ENCODE results near the gene ARHGEF4.
"Not testable (repeated sequence)": the region's sequence is repeated elsewhere in the genome, so short reads cannot be mapped to it uniquely, and the experiment has no call there.

ARHGEF4 gene

DNA sequence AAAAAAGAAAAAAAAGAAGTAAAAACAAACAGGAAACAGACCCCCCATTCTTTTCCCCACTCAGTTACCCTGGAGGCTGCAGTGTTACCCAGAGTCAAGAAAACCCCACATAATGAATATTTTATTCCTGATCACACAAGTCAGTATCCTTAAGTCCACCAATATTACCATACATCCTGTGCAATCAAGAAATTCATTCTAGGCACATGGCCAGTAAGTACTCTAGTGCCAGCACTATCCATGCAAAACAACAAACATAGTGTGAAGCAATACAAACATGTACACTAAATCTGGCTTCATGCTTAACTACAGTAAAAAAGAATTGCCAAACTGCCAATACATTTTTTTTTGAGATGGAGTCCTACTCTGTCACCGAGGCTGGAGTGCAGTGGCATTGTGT is 145.0 kb downstream of the ARHGEF4 start:
- no peak for DNase-seq

DNA sequence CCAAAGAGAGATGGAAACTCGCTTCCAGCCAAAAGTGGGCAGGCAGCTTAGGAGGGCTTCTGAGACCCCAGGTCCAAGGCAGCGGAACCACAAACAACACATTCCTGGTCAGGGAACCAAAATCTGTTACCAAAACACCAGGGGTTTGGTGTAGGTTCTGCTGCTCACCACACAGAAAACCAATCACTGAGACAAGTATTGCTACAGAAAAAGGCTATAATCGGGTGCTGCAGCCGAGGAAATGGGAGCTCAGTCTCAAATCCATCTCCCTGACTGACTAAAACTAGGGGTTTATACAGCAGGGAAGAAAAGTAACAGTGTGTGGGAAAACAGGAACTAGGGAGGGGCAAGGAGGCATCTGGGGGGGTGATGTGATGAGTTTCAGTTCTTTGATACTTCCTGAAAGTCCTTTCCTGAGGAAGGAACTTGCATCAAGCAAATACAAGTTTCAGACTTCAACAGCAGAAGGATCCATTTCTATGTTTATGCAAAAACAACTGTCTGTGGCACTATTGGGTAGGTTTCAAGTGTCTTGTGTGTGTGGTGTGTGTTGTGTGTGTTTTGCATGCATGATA is 148.6 kb downstream of the ARHGEF4 start:
- DNase-seq: no peak

DNA sequence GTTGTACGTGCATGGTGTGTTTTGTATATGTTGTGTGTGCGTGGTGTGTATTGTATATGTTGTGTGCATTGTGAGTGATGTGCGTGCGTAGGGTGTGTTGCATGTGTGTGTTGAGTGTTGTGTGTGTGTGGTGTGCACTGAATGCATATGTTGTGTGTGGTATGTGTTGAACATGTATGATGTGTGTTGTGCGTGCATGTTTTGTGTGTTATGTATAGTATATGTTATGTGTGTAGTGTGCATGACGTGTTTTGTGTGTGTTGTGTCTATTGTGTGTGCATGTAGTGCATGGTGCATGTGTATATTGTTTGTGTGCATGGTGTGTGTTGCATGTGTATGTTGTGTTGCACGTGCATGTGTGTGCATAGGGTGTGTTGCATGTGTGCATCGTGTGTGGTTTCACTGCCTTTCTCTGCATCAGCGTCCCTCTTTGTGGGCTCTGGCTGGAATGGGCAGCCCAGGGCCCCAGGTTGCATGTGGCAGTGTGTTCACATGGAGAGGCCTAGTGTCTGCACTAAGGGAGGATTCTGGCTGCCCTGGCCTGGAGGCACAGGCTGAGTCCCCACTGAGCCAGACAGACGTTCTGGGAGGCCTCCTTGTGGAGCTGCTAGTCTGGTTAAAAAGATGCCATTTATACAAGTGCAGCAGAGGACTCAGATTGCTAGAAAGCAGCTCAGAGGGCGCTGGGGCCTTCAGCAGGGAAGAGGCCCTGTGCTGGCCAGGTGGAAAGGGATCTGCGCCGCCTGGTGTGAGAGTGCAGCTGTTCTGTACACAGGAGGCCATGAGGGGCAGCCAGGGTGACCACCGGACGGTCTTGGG is 149.3 kb downstream of the ARHGEF4 start:
- DNase-seq: no peak

DNA sequence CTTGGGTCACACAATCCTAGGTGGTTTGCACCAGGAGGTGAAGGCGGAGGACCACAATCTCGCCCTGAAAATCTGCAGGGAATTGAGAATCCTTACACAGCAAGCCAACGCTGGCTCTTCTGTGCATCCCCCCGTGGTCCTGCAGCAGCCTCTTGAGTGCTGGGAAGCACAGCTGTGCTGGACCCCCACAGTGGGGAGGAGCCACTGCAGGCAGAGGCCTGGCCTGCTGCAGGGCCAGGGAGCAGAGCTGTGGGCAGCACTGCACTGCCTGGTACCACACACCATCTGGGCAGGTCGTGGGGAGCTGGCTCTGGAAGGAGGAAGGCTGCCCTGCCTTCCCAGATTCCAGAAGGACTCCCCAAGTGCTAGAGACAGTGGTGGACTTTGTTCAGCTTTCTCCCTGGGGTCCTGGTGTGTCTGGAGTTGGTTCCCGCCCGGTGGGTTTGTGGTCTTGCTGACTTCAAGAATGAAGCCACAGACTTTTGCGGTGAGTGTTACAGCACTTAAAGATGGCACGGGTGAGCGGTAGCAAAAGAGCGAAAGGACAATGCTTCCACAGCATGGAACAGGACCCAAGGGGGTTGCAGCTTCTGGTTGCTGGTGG is 150.3 kb downstream of the ARHGEF4 start:
- no peak for DNase-seq

DNA sequence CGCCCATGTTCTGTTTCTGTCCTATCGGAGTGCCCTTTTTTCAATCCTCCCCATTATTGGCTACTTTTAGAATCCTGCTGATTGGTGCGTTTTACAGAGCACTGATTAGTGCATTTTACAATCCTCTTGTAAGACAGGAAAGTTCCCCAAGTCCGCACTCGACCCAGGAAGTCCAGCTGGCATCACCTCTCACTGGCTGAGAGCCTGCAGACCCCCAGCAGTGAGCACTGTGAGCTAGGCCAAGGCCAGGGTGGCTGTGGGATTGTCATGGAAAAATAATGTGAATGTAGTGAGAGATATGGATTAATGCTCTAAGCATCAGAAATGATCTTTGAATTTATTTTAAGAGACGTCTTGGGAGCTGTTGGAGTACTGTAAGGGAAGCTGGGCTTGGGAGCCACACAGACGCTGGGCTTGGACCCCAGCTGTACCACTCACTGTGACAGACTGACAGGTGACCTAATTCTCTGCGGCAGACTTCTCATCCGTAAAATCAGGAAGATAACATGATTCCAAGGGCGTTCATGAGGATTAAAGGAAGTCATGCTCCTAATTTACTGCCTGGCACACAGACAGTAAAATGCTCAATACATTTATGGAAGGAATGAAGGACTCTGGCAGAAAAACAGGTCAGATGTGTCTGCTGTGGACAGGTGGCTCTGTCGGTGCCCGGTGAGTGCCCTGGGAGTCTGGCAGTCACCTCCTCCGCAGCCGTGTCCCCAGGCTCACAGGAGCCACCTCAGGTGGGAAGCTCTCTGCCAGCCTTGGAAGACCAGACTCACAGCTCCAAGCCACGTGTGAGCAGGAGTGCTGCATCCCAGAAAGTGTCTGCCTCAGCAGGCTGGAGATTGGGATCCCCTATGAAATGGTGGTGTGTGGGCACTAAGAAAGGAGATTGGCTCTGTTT is 151.1 kb downstream of the ARHGEF4 start:
- no peak for DNase-seq

DNA sequence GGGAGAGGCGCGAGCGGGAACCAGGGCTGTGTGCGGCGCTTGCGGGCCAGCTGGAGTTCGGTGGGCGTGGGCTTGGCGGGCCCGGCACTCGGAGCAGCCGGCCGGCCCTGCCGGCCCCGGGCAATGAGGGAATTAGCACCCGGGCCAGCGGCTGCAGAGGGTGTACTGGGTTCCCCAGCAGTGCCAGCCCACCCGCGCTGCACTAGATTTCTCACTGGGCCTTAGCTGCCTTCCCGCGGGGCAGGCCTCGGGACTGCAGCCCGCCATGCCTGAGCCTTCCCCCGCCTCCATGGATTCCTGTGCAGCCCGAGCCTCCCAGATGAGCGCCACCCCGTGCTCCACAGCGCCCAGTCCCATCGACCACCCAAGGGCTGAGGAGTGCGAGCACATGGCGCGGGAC is 154.7 kb downstream of the ARHGEF4 start:
- DNase-seq: not testable (repeated sequence)

DNA sequence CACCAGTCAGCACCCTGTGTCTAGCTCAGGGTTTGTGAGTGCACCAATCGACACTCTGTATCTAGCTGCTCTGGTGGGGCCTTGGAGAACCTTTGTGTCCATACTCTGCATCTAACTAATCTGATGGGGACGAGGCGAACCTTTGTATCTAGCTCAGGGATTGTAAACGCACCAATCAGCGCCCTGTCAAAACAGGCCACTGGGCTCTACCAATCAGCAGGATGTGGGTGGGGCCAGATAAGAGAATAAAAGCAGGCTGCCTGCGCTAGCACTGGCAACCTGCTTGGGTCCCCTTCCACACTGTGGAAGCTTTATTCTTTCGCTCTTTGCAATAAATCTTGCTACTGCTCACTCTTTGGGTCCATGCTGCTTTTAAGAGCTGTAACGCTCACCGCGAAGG is 155.3 kb downstream of the ARHGEF4 start:
- not testable (repeated sequence) for DNase-seq

DNA sequence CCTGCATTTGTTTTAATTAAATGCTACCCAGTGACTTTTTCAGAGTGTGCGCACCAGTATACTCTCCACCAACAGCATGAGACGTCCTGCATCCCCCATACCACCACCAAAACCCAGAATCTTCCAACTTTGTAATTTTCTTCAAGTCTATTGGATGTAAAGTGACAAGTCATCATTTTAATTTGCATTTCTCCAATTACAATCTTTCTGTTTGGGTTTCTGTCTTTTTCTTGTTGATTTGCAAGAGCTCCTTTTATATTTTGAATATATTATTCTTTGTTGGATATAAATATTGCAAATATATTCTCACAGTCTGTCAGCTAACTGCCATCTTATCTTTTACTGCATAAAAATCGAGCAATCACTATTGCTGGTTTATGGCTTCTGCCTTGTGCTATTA is 160.0 kb downstream of the ARHGEF4 start:
- DNase-seq: no peak

DNA sequence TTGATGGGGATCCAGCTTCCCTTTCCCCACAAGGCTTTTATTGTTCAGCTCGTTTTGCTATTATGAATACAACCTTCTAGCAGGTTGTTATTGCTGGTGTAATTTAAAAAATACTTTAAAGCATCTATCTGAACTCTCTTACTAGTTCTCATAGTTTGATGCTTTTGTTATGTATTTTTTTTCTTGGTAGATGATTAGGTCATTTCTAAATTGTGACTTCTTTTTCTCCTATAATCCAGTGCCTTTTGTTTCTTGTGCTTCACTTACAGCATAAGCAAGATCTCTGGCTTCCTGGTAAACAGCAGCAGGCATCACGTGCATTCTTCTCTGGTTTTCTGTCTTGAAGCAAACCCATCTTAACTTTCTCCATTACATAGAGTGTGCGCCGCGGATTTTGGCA is 160.5 kb downstream of the ARHGEF4 start:
- DNase-seq: no peak

DNA sequence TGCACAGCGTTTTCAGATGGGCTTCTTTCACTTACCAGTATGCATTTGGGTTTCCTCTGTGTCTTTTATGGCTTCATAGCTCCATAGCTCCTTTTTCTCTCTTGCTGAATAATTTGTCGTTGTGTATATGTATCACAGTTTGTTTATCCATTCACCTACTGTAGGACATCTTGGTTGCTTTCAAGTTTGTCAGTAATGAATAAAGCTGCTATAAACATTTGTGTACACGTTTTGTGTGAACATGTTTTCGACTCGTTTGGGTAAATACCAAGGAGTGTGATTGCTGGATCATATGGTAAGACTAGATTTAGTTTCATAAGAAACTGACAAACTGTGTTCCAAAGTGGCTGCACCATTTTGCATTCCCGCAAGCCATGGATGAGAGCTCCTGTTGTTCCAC is 161.8 kb downstream of the ARHGEF4 start:
- DNase-seq: no peak

DNA sequence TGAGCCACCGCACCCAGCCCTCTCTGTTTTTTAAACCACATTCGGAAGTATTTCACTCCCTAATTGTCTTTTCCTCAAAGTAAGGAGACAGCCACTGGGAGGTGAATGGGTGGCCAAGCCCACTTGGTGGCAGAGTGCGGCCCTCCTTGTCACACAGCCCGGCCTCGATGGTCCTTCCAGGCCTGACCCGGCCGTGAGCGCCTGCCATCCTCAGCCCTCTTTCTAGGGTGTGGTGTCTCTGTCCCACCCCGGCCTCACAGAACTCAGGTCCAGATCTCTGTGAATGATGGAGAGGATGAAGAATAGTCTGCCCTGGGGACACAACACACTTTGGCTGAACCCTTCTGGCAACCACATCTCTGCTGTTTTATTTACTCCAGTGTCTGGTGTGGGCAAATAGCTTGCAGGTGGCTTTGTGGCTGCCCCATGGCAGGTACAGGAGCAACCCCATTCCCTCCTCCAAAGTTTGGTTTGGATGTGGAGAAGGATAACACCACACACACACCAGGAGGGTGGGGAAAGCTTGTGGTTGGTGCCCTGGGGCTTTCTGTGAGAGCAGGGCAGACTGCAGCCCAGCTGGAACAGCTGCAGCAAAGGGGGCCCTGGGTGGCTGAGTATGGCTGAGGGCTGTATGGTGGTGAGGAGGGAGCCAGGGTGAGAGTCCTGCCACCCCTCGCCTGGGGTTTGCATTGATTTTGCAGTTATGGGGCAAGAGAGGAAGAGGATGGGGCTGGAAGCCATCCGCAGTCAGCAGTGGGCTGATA is 167.9 kb downstream of the ARHGEF4 start:
- DNase-seq: no peak

DNA sequence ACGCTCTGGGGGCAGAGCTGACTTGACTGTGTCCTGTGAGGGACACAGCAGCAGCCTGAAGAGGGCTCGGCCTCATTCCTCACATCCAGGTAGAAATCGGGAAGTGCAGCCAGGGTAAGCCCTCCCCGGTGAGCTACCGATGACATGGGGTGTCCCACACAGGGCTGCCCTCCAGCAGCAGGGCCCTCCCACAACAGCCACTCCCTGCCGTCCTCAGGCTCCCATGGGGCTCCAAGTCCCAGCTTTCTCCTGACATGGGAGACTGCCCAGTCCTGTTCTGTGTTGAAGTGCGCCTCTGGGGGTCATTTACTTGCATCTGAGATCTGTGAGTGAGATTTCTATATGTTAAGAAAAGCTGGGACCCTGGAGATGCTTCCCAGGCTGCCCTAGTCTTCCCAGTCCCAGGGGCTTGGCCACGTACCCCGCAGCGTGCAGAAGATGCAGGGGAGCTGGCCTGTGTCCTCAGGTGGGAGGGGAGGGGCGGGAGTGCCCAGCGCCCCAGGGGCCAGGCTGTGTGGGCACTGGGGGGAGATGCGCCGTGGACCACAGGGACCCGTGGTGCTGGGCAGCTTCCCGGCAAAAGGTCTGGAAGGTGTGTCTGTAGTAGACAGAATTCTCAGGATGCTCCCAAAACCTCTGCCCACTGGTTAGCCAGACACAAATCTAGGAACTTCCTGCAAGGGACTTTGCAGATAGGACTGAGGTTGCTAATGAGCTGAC is 168.7 kb downstream of the ARHGEF4 start:
- DNase-seq: no peak

DNA sequence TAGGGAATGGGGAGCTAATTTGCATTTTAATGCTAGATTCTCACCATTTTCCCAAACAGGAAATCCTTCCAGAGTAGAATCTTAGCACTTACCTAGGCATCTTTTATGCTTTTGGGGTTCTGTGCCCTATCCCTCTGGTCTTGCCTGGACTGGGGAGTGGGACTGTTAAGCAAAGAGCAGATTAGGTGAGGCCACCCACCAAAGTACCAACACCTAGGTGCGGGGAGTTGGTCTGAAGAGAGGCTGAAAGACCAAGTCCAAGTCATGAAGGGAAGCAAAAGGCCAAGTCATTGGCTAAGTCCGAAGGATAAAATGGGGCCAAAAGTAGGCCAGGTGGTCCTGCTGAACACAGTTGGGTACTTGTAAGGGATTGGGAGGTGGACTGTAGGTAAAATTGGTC is 169.8 kb downstream of the ARHGEF4 start:
- DNase-seq: no peak

DNA sequence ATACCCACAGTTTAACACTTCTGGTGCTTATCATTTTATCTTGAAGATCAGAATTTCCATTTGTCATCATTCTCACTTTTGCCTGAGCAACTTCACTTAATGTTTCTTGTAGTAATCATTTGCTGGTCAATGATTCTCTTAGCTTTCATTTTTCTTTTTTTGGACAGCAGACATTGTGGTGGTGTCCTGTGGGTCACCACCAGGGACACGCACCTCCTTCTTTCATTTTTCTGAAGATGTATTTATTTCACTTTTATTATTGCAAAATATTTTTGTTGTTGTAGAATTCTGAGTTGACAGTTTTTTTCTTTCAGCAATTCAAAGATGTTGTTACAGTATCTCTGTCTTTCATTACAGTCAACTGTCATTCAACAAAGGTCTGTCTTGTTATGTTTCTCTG is 172.3 kb downstream of the ARHGEF4 start:
- no peak for DNase-seq

DNA sequence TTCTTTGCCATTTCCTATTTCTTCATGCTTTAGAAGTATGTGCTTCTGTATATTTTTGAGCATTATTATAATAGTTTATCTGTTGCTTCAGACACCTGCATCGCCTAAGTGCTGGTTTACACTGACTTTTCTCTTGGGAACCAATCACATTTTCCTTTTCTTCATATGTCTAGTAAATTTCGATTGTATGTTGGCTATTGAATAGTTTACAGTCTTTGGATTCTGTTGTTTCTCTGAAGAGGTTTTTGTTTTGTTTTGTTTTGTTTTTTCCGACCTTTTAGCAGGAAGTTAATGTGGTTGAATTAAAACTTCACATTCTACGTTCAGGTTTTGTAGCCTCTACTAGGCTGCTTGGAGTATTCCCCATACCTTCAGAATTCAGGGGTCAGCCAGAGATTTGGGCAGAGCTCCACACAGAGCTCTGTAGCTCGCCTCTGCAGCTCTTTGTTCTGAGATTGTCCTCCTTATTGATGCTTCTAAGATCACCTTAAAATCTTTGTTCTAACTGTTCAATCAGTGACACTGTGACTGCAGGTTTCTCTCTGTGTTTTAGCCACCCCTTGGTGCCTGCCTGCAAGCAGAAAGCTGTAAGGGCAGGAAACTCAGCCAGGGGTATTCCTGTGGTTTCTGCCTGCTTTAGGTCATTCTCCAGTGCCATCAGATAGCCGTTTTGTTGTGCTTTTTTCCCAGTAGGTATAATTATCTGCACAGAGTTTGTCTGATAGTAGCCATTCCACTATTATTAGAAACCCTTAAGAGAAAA is 173.2 kb downstream of the ARHGEF4 start:
- no peak for DNase-seq

DNA sequence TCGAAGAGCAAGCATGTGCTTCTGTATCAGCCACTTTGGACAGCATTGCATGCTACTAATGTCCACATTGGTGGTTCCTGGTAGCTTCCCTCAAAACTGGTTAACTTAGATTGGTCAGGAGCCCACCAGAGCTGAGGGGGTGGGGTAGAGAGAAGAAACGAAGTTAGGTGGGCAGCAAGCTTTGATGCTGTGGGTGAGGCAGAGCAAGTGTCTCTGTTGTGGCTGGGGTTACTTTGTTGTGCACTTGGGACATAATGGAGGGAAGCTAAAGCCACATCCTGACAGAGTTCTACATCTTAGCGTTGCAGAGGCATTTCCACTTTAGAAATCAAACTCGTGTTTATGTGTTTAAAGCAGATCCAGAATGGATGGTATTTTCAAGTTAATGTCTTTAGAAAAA is 173.9 kb downstream of the ARHGEF4 start:
- no peak for DNase-seq

DNA sequence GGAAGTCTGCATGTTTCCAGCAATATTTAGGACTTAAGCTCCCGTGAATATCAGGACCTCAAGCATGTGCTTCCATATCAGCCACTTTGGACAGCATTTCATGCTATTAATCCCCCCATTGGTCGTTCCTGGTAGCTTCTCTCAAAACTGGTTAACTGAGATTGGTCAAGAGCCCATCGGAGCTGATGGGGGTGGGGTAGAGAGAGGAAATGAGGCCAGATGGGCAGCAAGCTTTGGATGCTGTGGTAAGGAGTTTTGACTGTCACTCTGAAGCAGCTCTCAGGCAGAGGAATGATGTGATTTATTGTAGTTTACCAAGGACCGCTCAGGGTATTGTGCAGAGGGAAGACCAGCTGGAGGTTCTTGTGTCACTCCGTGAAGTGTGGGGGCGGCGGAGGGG is 174.8 kb downstream of the ARHGEF4 start:
- no peak for DNase-seq

DNA sequence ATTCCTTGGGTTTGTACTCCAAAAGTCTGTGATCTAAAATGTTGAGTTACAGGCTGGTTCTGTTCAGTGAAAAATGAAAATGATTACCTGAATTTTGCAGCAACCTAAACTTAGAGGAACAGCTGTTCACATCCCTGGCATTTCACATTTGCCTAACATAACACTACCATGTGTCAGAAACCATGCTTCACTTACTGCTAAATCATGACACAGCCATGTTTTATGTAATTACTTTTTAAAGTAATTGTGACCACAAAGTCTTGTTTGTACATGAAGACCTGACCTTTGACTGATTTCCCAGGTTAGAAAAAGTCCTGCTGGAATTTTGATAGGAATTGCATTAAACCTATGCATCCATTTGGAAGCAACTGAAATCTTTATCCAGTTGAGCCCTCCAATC is 177.4 kb downstream of the ARHGEF4 start:
- DNase-seq: no peak

DNA sequence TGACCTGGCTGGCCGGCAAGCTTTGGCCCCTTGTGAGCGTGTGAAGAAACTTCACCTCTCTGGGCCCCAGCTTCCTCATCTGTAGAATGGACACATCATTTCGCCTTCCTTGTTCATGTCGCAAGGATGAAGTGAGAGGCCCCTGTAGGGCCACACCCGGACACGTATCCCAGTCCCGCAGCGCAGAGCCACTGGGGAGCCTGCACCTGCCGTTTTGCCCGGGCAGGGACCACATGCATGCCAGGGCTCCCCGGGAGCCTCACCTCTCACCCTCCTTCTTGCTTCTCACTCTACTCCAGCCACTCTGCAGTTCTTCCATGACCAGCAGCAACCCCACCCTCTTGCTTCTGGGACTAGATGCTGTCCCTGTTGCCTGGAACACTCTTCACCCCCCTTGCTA is 179.1 kb downstream of the ARHGEF4 start:
- DNase-seq: no peak

DNA sequence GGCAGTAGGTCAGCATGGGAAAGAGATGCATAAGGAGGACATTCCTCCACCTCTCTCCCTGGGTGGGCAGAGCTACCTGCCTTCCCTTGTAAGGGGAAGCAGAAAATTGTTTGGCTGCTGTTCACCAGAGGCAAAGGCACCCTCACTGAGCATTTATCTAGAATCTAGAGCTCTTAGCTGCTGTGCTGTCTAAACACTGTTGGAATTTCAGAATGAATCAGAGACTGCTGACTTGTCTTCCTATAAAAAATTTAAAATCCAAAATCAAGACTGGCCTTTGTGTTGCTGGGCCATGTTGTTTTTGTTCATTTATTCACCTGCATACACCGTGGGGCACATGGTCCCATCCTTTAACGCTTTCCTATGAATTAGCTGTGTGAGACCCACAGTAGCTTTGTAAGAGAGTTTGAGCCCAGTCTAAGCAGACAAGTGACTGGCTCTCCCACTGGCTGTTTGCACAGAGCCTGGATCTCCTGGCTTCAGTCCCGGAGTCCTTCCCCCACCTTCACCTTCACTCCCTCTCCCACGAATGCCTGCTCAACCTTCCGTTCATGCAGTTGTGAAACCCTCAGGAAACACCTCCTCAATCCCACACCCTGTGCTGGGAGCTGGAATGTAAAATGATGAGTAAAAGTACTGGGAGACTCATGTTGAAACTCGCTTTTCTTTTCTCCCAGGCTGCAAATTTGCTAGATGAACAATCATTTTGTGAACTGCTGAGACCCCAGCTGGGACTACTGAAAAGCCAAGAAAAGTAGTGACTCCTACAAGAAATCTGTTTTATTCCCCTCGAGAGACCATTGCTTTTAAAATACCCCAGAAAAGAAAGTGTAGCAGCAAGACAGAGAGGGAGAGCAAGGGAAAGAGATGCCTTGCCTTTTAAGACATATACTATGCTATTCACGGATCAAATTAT is 180.4 kb downstream of the ARHGEF4 start:
- DNase-seq: no peak
